Measurements from ENCODE around the gene OCRL. TPM values are rescaled to one million over a fixed set of nuclear protein-coding genes. Genes with fewer than 3 reads are reported as not detected.

OCRL gene
- total and polyA plus RNA-seq, 4 donors = 3.1 to 13.1 (median 5.7) TPM

- TF ChIP-seq HNF4G (IDR thresholded peaks at IDR 0.05) (no peak), FOXA2 (IDR thresholded peaks at IDR 0.05) (no peak), NR2F2 (IDR thresholded peaks at IDR 0.05) (no peak), SP1 (IDR thresholded peaks at IDR 0.05) (no peak), MAX (IDR thresholded peaks at IDR 0.05) (no peak), JUND (IDR thresholded peaks at IDR 0.05) (no peak), RAD21 (IDR thresholded peaks at IDR 0.05) (no peak), YY1 (IDR thresholded peaks at IDR 0.05) (no peak), ZBTB33 (IDR thresholded peaks at IDR 0.05) (no peak), ATF3 (IDR thresholded peaks at IDR 0.05) (no peak), HNF4A (conservative IDR thresholded peaks at IDR 0.05) (no peak), TAF1 (conservative IDR thresholded peaks at IDR 0.05) (no peak), EGR1 (IDR thresholded peaks at IDR 0.05; ENCODE audit: low read depth in 2 of 2) (no peak), REST (IDR thresholded peaks at IDR 0.05) (no peak), RXRA (IDR thresholded peaks at IDR 0.05) (no peak), CTCF (IDR thresholded peaks at IDR 0.05; ENCODE audit: low read depth, low read length, missing input control) (no peak), FOXA1 (IDR thresholded peaks at IDR 0.05) (no peak), GABPA (IDR thresholded peaks at IDR 0.05 in 1 of 2, conservative IDR thresholded peaks at IDR 0.05 in 1 of 2) (no peak)
- 91% methylated on average over 3 of the region's 3 CpGs for WGBS
- no peaks in the 10 kb centered on the region for H3K9me3 ChIP-seq (ENCODE audit: control insufficient read depth in 4 of 4, low read length in 3 of 4)
- no peaks in the 10 kb centered on the region for H3K4me1 ChIP-seq (ENCODE audit: control insufficient read depth in 4 of 4, insufficient read depth in 4 of 4, low read length in 3 of 4)
- no peak overlapping the region for H3K9ac ChIP-seq (ENCODE audit: low read depth in 1 of 2, low read length in 2 of 2)
- no peak for DNase-seq (ENCODE audit: low spot score)
- no peak overlapping the region for H3K27ac ChIP-seq (ENCODE audit: low read depth in 1 of 2, low read length in 2 of 2)
- H3K4me3 ChIP-seq (ENCODE audit: low read depth in 1 of 3, low read length in 3 of 3) = no peak overlapping the region
- peaks cover 2 to 49% (median 27%) of the 10 kb centered on the region in 4 donors for H3K36me3 ChIP-seq (ENCODE audit: control insufficient read depth in 4 of 4, insufficient read depth in 3 of 4, low read depth in 1 of 4, low read length in 3 of 4)
- H3K27me3 ChIP-seq (ENCODE audit: control insufficient read depth in 4 of 4, insufficient read depth in 4 of 4, low read length in 3 of 4) = no peaks in the 10 kb centered on the region
Measured at GRCh38 chrX:129497146-129497843, 42.8 kb upstream of the OCRL start.
